IPS-18c (cell line): ENCODE results near the gene MAFG.

ENCODE experiments used
- H3K4me3 ChIP-seq: 2 replicates; pipeline ENCODE4 v1.7.0; 2013; ENCODE audit warnings: low read depth, mild to moderate bottlenecking, low read length, moderate library complexity; ENCODE audit not compliant: insufficient read depth
- H3K9me3 ChIP-seq: one replicate; pipeline ENCODE4 v1.6.1; 2013; ENCODE audit warnings: mild to moderate bottlenecking, low read length, moderate library complexity; ENCODE audit not compliant: control insufficient read depth, insufficient read depth

The MAFG gene

DNA sequence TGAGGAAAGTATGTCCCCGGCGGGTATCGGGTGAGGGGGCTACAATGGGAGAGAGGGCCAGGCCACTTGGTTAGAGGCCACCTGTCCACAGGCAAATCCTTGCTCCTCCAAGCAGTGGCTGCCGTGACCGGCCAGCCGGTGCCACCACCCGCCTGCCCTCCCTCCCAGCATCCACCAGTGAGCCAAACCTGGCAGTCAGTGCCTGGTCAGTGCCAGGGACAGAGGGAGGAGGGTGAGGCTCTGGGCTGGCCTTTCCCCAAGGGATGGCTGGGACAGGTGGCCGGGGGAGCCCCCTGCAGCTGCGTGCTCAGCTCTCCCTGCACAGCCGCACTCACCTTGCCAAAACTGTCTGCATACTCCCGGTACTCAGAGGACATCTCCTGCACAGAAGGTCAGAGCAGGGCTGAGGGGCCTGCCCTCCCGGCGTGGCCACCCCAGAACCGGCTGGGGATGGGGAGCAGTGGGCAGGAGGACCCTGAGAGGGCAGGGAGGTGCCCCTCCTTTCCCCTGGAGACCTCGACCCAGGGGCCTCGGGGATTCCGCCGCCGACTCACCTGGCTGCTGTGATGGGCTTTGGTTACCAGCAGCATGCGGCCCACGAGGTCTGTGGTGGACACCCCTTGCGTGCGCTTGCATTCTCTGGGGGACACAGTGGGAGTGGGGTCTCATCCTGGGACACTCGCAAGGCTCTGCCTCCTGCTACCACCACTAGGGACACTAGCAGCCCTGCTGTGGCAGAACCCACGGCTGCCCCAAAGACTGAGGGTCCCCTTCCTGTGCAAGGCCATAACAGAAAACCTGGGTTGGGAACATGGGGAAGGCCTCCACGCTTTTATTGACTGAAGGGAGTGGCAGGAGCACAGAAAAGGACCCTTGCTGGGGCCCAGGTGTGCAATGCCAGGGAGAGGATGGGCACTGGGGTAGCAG is 20.1 kb downstream of the MAFG start:
- peaks cover 2% of the 10 kb centered on the region for H3K9me3 ChIP-seq
- H3K4me3 ChIP-seq, result no peak overlapping the region

DNA sequence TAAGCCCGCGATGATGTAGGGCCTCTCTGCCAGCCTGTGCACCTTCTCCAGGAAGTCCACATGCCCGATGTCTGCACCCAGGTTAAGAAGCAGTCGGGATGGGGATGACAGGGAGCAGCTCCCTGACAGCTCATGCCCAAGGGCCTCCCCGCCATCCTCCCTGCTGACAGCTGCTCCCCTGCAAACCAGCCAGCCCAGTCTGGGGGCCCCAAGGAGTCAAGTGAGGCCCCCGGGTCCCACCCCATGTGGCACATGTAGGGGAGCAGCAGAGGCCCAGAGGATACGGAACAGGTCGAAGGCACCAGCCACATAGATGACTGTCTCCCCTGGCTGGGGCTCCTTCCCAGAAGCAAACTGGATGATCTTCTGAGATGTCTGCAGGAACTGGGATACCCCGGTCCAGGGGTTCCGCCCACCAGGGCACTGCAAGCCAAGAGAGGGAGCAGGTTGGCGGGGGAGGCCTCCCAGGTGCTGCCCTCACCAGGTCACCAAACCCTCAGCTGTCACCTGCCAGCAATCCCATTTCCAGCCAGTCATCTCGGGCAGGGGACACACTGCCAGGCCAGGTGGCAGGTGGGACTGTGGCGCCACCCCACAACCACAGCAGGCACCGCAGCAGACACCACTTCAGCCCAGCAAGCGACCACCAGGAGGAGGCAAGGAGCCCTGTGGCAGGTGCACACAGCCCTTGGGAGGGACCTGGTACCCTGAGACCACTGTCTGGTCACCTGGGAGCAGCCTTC is 20.9 kb downstream of the MAFG start:
- peaks cover 2% of the 10 kb centered on the region for H3K9me3 ChIP-seq
- no peak overlapping the region for H3K4me3 ChIP-seq

DNA sequence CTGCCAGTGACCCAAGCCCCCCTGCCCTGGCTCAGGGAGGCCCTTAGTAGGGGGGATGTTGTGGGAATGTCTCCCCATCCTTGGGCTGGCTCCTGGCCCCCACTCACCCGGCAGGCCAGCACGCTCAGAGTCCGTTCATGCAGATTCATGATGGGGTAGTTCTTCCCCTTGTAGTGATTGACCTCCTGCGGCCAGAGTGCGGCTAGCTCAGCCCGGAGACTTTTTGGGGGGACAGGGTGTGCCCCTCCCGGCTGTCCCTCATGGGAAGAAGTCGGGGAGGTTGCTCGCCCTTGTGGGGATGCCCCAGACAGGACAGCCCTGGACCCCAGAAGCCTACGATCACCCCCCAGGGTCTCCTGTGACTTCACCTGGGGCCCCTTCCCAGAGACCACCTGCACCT is 21.5 kb downstream of the MAFG start:
- H3K9me3 ChIP-seq, result peaks cover 2% of the 10 kb centered on the region
- no peak overlapping the region for H3K4me3 ChIP-seq

DNA sequence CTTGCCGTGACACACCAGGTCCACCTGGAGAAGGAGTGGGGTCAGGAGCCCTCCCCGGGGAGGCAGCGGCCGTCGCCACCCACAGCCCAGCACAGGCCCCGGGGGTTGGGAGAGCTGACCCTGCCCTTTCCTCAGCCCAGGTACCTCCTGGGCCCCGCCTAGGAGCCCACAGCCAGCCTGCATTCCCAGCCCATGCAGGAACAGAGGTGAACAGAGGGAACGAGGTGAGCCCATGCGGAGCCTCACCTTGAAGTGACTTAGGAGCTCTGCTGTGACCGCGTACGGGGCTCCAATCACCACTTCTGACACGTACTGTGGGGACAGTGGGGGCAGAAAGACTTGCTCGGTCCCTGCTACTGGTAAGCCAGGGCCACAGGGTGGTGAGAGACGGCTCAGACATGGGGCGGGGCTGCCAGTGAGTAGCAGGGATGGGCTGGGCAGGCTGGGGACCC is 22.1 kb downstream of the MAFG start:
- Histone ChIP-seq H3K4me3 (no peak overlapping the region), H3K9me3 (no peaks in the 10 kb centered on the region)

- Histone ChIP-seq H3K9me3 (no peaks in the 10 kb centered on the region), H3K4me3 (no peak overlapping the region)
Measured at GRCh38 chr17:81904600-81905423, 22.7 kb downstream of the MAFG start.

- H3K9me3 ChIP-seq, result no peaks in the 10 kb centered on the region
Measured at GRCh38 chr17:81903896-81904599, 23.5 kb downstream of the MAFG start.

GRCh38 chr17:81903415-81903831 is 24.1 kb downstream of the MAFG start:
- no peaks in the 10 kb centered on the region for H3K9me3 ChIP-seq
- no peak overlapping the region for H3K4me3 ChIP-seq

More at GRCh38 chr17:81903896-81904599, 23.5 kb downstream of the MAFG start:
- no peak overlapping the region for H3K4me3 ChIP-seq

GRCh38 chr17:81902653-81903414 is 24.7 kb downstream of the MAFG start:
- Histone ChIP-seq H3K4me3 (peak overlapping the region; percentile 55), H3K9me3 (no peaks in the 10 kb centered on the region)

- peak within 1 kb of the TSS; percentile 55 for H3K4me3 ChIP-seq
- no peaks in the 10 kb centered on the region for H3K9me3 ChIP-seq
Measured at GRCh38 chr17:81902023-81902652, 25.4 kb downstream of the MAFG start, which contains the start of gene NPB. TSS of gene NPB (plus strand) at chr17:81902238. CDS start at chr17:81902278, 40 bp downstream.

GRCh38 chr17:81901167-81902022 is 26.1 kb downstream of the MAFG start:
- H3K4me3 ChIP-seq, result peak overlapping the region; percentile 55; the same call in 1 of the 2 replicates

DNA sequence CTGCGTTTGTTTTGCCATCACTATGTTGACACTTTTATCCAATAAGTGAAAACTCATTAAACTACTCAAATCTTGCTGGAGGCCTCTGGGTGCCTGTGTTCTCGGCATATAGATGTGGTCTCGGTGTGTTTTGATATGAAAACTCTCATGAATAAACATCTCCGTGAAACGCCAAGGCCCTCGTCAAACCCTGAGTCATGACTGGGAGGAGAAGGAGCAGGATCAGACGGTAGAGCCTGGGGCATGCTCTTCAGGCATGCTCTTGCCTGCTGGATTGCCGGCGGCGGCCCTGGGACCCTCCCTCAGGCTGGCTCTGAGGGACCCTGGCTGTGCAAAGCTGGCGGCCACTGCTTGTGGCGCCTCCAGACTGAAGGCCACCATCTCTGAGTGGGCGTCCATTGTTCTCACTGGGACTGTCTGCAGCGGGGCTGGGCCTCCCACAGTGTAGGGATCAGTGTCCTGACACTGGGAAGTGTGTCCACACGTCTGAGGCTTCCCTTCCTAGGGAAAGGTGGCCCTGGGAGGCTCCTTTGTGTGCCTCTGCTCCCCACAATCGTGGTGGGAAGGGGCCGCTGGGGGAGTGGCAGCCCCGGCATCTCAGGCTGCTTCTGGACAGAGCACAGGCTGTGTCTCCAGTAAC is 27.2 kb downstream of the MAFG start:
- Histone ChIP-seq H3K4me3 (no peak overlapping the region), H3K9me3 (no peaks in the 10 kb centered on the region)

More at GRCh38 chr17:81901167-81902022, 26.1 kb downstream of the MAFG start:
- H3K9me3 ChIP-seq, result no peaks in the 10 kb centered on the region

DNA sequence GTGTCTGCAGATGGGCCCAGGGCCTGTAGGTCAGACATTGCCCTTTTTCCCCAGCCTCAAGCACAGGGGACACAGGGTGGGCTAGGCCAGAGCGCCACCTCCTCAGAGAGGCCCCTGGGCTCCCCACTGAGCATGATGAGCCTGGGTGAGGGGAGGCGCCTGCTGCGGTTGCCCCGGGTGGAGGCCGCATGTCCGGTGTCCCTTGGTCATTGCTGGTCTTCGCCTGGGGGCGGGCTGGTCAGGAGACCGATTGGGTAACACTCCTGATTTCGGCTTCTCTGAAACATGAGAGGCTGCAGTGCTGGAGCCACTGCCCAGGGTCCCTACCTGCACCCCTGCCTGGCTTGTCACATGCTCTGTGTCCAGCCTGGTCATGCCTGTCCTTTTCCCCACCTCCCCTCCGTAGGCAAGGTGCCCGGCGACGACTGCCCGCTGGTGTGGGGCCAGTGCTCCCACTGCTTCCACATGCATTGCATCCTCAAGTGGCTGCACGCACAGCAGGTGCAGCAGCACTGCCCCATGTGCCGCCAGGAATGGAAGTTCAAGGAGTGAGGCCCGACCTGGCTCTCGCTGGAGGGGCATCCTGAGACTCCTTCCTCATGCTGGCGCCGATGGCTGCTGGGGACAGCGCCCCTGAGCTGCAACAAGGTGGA is 27.9 kb downstream of the MAFG start:
- no peaks in the 10 kb centered on the region for H3K9me3 ChIP-seq
- no peak overlapping the region for H3K4me3 ChIP-seq

GRCh38 chr17:81898885-81899284 is 28.6 kb downstream of the MAFG start:
- Histone ChIP-seq H3K9me3 (no peaks in the 10 kb centered on the region), H3K4me3 (no peak overlapping the region)
